HG03066 (cell line): Measurements from ENCODE around the gene CADM1.

Experiments
- ATAC-seq: cut with Tn5 transposase; IDR thresholded peaks from one replicate; pipeline ENCODE4 v1.9.1; 2021; ENCODE audit warnings: low read depth; ENCODE audit not compliant: unreplicated experiment

Gene CADM1

DNA sequence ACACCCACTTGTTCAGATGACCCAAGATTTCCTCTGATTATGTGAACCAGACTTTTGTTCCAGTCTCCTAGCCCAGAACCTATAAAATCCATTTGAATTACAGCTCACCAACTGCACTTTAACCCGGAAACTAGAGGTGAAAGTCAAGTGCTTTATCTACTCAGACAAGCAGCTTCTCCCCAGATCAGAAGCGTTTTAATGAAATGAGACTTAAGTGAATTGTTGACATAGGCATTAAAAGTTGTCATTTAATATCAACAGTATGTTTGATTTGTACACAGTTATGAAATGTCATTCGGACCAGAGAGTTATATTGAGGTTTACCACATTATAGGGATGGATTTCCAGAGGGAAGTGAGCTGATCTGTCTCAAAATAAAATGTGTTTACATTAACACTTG lies 52.0 kb downstream of the CADM1 start:
- ATAC-seq = no peak

- no peak for ATAC-seq
Observed at GRCh38 chr11:115450519-115450918, 53.7 kb downstream of the CADM1 start.

DNA sequence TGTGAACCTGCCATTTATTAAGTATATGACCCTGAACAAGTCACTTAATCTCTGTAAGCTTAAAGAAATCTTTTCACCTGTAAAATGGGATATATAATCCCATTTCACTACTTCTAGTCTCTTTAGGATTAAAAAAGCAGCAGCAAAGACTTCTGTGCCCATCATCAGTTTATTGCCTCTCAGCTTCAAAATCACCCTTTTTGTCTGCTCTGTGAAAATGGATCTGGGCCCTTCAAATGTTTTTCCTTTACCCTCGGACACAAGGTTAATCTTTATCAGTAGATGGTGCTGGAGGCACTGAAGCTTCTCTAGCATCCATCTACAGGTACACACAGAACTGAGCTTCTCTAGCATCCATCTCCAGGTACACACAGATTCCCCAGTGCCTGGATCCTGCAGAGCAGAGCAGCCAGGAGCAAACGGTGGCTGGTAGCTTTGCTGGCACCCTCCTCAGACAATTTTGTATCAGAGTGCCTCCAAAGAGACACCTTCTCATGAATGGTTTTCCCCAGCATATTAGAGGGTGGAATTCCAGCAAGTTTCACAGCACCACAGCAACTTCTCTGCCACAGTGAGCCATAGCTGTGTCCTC lies 56.8 kb downstream of the CADM1 start:
- no peak for ATAC-seq

- ATAC-seq = no peak
Observed at GRCh38 chr11:115446214-115446613, 58.0 kb downstream of the CADM1 start.

GRCh38 chr11:115444542-115444941 lies 59.7 kb downstream of the CADM1 start:
- no peak for ATAC-seq

- no peak for ATAC-seq
Observed at GRCh38 chr11:115439969-115440540, 64.2 kb downstream of the CADM1 start.

DNA sequence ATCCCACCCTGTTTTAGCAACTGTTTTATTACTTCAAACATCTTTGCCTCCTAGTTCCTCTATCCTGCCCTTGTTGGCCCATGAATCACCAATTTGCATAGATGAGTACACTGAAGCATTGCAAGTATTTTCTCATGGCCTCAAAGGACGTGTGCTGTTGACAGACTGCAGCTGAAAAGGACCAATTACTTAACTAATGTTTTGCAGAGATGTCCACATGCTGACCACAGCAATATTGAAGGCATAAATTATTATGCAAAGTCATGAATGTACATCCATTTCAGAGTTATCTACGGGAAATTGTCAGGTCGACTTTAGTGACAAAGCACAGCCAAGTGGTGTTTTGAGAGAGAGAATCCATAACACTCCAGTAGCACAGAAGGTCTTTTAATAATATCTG lies 64.8 kb downstream of the CADM1 start:
- no peak for ATAC-seq

DNA sequence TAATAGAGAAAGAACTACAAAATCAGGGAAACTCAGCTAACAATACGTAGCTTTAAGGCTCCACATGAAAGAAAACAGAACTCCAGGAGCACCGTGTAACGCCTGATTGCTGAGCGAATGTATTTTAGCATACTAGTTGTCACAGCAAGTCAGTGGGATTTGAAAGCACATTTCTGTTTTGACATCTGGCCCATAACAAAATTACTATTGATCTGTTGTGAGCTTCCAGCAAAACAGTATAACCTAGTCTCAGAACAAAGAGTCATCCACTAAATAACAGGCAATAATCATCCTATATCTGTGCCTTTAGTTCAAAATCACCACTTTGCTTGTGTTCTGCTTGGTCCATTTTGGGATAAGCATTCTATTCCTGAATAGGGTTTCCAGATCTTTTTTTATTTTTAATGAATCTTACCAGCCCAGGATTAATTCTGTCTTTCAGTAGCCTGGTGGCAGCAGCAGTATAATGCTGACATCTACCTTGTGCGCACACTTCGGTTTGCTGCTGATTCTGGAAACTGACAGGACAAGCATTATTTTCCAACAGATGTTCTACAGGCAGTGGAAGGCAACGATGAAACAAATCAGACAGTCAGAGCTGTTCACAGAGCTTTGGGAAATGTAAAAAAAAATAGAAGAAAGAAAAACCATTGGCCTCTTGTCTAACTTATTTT lies 66.2 kb downstream of the CADM1 start:
- no peak for ATAC-seq

DNA sequence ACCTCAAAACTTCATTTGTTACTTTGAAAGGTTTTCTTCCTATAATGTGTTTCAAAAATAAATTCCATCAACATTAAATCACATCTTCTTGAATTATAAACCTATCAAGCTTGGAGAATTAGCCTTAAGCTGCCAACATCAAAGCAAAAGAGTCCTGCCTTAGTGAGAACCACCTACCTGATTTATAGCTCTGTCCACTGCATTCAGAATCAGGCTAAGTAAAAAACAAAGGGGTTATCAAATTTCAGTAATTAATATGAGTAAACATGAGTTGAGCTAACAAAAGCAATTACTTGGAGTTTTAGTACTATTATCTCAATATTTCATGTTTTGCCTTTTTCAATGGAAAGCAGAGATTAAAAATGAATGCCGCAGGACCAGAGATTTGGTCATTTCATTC lies 73.9 kb downstream of the CADM1 start:
- ATAC-seq = no peak

- no peak for ATAC-seq
Observed at GRCh38 chr11:115428306-115428705, 75.9 kb downstream of the CADM1 start.

DNA sequence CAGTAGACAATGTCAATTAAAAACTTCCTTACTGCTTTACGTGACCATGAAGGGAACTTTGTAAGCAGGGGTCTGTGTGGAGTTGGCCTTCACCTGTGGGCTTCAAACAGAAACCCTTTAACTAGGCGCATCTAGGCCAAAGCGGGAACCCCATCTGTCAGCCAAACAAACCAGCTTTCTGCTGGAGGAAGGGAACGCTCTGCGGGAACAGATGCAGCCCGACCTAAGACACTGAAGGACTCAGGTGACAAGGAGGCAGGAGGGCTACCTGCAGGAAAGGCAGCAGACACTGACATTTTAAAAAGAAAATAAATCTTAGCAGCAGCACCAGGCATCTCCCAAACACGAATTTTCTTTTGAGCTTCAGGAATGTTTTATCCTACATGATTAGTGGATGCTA lies 78.4 kb downstream of the CADM1 start:
- no peak for ATAC-seq

DNA sequence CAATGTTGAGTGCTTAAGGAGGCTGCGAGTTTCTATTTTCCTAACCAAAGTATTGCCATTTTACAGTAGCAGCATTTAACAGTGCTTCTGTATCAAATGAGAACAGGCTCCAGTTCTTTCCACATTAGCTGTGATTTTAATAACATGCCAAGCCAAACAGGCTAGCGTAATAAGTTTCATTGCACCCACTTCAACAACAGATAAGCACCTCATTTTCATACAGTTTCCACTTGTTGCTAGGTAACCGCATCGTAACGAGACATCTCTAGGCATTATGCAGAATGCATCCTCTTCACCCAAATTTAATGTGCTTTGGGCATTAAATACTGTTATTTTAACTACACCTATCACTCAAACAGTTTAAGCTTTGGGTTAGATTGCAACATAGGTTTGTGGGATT lies 79.0 kb downstream of the CADM1 start:
- no peak for ATAC-seq

- ATAC-seq = no peak
Observed at GRCh38 chr11:115423728-115424459, 80.3 kb downstream of the CADM1 start.

GRCh38 chr11:115421992-115422689 lies 82.1 kb downstream of the CADM1 start:
- ATAC-seq = no peak

GRCh38 chr11:115421352-115421991 lies 82.7 kb downstream of the CADM1 start:
- no peak for ATAC-seq

DNA sequence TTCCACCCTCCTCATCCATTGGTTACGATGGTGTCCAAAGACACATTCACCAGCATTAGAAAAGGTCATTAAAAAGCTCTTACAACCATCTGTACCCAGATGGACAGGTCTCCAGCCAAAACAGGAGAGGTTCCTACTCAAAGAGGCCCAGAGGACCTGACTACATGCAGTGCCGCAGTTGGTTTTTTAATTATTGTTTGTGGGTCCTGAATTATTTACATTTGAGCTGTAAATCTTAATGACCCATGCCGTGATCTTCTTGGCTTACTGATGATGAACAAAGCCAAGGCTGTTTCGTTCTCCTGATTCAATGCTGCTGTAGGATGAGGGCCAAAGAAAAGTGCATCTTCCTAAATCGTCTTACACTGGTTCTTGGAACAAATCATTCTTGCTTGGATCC lies 83.7 kb downstream of the CADM1 start:
- no peak for ATAC-seq

GRCh38 chr11:115418626-115419025 lies 85.6 kb downstream of the CADM1 start:
- ATAC-seq = no peak

GRCh38 chr11:115418081-115418480 lies 86.1 kb downstream of the CADM1 start:
- ATAC-seq = no peak

DNA sequence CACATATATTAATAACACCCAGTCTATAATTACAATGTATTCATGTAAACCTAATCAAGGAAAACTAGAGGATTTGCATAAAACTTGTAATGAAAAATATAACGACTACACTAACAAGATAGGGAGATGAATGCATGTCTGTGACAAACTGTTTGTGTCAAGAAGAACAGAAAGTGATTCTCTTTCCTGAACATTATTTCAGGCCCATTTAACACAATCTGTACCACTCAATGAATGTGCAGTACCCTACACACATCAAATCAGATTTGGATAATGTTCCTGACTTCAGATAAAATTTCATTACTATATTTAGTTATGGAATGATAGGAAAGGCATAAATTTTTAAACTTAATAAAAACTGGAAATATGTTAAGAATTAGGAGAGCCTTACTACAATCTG lies 93.1 kb downstream of the CADM1 start:
- no peak for ATAC-seq

- ATAC-seq = no peak
Observed at GRCh38 chr11:115409691-115410220, 94.5 kb downstream of the CADM1 start.
